Measurements from ENCODE around the gene ZNF497. TPM values are rescaled to one million over a fixed set of nuclear protein-coding genes. Genes with fewer than 3 reads are reported as not detected.
"Not testable (repeated sequence)": the region's sequence is repeated elsewhere in the genome, so short reads cannot be mapped to it uniquely, and the experiment has no call there.

ZNF497 gene
- total RNA-seq: 0.53 and 0.67 TPM in 2 replicates

DNA sequence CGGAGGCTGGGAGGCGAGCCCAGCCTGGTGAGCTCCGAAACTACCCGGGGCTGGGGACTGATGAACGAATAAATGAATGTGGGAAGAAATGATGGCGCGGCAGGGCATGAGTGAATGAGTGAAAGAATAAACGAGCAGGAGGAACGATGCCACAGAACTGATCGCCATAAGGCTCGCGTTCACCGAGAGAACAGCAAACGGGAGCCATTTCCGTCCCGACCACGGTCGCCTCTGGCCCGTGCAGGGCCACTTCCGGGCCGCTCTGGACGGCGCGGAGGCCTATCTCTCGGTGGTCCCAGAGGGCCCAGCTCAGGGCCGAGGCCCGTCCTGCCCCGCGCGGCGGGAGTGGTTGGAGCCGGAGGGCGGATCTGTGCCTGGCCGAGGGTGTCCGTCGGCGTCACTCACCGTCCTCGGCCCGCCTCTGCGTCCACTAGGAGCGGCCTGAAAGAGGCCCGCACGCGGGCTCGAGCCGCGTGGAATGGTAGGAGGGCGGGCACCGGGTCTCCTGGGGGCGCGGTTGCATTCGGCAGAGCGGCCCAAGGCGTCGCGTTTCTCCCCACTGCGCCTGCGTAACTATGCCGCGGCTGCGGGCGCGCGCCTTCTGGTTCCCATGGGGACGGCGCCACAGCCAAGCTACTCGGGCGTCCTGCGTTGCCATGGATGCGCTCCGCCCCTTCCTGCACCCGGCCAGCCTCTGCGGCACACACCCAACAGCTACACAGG lies at the start of gene ZNF497:
Gene ZNF497, minus strand, starts transcription at position 480 of the 723 bp plus-strand sequence. CDS start 5,116 bp downstream, outside the sequence.
- peak; percentile 83 for DNase-seq (ENCODE audit: low read depth, low spot score)

DNA sequence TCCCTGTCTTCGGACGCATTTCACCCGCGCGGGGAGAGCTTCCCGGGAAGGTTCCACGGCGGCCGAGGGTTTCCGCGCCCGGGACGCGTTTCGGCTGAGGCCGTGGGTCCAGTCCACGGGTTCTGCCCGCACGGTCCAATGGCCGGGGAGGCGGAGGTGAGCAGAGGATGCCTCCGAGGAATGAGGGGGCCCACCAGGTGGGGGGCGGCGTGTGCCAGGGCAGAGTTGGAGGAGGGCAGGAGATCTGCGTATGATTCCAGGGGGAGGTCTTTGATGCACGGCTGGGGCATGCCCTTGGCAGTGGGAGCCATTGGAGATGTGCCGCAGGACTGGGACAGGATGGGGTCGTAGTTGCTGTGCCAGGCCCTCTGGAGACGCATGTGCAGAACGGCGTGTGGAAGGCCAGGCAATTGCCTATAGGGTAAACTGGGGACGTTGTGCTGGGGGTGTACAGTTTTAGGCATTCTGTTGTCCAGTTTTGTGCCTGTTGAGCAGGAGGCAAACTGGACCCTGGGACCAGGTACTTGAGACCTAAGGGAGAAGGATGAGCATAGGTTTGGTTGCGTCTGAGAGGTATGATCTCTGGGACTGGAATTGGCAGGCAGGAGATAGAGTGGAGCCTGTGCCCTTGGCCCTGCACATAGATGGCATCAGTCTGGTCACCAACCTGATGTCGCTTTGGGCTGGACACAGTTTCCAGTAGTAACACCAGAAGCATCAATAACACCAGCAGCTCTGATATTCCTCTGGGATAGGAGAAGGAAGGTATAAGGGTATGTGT lies 46.6 kb upstream of the ZNF497 start:
- no peak for DNase-seq (ENCODE audit: low read depth, low spot score)

DNA sequence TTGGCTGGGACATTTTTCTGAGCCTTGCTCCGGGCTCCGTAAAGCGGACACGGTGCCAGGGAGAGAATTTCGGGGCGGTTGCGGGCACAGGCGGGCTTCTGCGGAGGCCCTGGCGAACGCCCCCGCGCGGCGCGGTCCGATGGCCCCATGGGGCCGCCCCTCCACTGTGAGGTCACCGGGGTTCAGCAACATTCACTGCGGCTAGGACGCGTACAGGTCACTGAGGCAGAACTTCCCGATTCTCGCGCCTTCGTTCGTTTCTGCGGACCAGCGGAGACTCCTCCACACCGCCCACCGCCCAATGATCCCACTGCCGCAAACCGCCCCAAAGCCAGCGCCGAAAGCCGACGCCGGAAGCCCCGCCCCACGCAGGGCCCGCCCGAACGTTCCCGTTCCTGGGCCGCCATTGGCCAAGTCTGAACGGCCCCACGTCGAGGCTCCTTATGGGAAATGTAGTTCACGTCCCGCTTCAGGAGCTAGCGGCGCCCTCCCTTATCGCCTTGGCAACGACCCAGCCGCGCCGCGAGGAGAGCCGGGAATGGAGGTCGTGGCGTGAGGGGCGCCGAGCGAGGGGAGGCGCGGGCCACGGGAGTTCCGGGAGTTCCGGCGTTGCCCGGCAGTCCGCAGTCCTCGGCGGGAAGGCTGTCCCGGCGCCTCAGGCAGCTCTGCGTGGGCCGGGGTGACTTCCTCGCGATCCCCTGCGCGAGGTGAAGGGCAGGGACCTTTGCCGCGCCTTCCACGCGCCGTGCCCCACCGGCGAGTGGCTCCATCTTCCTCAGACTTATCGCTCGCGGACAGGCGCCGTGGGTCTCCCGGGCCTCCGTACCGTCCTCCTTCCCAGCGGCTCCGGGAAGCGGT lies 45.8 kb upstream of the ZNF497 start, which contains the start of gene ZNF584:
Gene ZNF584, plus strand, starts transcription at position 498 of the 858 bp plus-strand sequence. CDS start 499 bp downstream, outside the sequence.
- peak; percentile 79 for DNase-seq (ENCODE audit: low read depth, low spot score)

- DNase-seq (ENCODE audit: low read depth, low spot score): no peak
These were observed 45.2 kb upstream of the ZNF497 start for GRCh38 chr19:58407658-58408151.

DNA sequence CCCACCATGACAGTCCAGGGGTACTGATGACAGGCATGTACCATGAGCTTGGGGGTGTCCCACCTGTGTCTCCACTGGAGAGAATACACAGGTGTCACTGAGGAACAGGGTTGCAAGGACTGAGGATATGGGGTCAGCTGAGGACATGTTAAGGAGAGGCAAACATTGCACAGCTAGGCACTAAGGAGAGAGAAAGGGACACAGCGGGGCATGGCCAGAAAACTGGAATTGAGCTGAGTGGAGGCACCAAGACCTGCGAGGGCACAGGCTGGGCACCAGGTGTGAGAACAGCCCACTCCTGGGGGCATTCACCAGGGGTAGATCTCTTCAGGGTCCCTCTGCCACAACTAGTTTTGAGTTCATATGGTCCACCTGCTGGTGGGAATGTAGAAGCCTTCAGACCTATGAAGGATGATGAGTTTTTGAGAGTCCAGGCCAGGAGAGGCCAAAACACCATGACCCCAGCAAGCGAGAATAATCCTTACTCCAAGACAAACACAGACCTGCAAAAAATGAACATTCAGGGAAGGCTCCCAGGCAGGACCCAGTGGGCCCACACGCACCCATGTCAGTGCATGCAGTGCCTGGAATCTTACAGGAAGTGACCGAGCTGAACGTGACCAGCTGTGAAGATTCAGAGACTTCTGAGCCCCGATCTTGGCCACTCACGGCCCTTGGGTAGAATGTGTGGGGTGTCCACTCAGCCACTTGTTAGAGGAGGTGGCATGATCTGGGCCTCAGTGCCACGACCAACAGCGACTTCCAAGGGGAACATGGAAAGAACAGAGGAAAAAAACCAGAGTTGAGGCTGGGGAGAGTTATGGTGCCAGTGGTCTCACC lies 44.5 kb upstream of the ZNF497 start:
- DNase-seq (ENCODE audit: low read depth, low spot score): no peak

GRCh38 chr19:58403920-58404478 lies 41.4 kb upstream of the ZNF497 start:
- not testable (repeated sequence) for DNase-seq (ENCODE audit: low read depth, low spot score)

- no peak for DNase-seq (ENCODE audit: low read depth, low spot score)
These were observed 39.4 kb upstream of the ZNF497 start for GRCh38 chr19:58401840-58402421.

GRCh38 chr19:58400916-58401839 lies 38.6 kb upstream of the ZNF497 start:
- peak; percentile 98 for DNase-seq (ENCODE audit: low read depth, low spot score)

DNA sequence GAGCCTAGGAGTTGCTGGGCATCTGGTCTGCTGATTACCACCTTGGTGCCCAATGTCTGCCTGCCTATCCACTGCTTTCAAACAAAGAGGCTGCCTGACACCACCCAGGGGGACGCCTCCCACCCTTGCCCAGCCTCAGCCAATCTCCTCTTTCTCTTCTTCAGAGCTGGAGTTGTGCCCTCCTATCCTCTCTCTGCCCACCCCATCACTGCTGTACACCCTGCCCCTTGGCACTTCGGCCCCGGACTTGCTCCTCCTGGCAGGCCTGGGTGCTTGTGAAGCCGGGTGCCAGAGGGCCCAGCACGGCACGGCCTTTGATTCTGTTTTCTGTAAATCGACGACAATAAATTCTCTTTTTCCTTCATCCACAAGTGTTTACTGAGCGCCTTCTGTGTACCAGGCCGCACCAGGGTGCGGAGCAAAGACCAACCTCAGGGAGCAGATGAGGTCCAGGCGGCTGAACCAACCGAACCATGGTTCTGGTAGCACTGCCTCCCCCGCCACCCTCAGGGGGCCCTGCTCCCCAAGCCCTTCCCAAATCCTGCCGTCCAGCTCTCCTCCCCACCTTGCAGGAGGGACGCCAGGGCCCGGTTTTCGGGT lies 37.9 kb upstream of the ZNF497 start:
- no peak for DNase-seq (ENCODE audit: low read depth, low spot score)

DNA sequence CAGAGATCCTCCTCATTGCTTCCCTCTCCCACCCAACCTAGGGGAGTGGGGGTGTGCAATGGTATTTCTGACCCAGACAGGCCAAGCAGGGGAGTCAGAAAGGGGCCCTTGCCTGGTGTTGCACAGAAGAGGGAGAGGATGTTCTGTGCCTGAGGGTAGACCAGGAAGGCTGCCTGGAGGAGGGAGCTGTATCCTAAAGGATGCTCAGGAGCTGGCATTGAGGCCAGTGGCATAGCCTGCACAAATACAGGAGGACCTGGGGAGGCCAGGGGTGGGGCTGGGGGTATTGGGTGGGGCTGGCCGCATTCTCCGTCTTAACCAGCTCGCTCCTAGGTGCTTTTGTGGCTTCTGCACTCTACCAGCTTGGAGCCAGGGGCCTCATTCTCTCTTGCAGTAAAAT lies 37.4 kb upstream of the ZNF497 start:
- DNase-seq (ENCODE audit: low read depth, low spot score): no peak

GRCh38 chr19:58398545-58398944 lies 36.0 kb upstream of the ZNF497 start:
- no peak for DNase-seq (ENCODE audit: low read depth, low spot score)

- no peak for DNase-seq (ENCODE audit: low read depth, low spot score)
These were observed 35.5 kb upstream of the ZNF497 start for GRCh38 chr19:58398087-58398486.

GRCh38 chr19:58397533-58398037 lies 35.0 kb upstream of the ZNF497 start:
- no peak for DNase-seq (ENCODE audit: low read depth, low spot score)

DNA sequence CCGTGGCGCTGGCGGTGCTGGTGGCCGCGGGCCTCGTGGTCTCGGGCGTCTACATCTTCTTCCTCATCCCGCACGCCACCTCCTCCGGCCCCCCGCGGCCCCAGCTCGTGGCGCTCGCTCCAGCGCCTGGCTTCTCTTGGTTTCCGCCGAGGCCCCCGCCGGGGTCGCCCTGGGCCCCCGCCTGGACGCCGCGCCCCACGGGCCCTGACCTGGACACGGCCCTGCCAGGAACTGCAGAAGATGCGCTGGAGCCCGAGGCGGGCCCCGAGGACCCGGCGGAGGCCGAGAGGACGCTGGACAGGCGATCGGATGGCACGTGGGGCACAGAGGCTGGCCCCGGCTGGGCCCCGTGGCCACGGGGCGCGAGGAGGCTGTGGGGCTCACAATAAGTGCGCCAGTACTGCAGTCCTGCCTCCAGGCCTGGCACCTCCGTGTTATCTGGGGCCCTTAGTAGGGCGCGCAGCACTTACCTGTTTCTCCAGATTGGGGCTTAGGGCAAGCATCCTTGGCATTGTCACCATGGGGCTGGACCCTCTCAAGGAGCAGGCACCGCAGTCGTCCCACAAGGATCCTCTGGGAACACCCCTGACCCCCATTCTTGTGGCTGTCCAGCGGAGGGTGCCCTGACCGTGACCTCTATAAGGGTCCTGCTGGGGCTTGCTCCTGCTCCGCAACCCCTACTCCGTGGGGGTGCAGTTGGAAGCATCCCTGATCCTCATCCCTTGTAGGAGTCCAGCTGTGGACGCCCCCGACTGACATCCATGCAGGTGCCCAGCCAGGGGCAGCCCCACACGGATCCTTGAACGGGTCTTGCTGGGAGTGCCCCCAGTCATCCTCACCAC lies 34.4 kb upstream of the ZNF497 start:
- no peak for DNase-seq (ENCODE audit: low read depth, low spot score)

DNA sequence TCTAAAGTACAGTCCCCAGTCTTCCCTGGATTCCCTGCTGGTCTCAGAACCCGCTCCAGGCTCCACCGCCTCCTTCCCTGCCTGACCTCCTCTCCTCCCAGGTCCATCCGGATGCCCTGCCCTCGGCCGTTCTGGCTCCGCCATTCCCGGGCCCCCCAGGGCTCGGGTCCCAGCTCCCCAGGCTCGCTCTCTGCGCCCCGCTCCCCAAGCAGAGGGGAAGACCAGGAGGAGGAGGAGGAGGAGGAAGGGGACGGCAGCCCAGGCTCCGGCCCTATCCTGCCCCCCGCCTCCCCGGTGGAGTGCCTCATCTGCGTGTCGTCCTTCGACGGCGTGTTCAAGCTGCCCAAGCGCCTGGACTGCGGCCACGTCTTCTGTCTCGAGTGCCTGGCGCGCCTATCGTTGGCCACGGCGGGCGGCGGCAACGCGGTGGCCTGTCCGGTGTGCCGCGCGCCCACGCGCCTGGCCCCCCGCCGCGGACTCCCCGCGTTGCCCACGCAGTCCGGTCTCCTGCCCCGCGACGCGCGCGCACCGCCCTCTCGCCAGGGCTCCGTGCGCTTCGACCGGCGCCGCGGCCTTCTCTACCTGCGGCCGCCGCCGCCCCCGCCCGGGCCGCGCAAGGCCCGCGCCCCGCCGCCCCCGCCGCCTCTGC lies 33.6 kb upstream of the ZNF497 start:
- no peak for DNase-seq (ENCODE audit: low read depth, low spot score)

- no peak for DNase-seq (ENCODE audit: low read depth, low spot score)
These were observed 32.8 kb upstream of the ZNF497 start, which contains the start of gene RNF225 for GRCh38 chr19:58395220-58395978. RNF225 (plus strand) TSS chr19:58395656; CDS start chr19:58396090, 434 bp downstream.
